ENCODE measurements around the gene MPP2.

Gene MPP2

DNA sequence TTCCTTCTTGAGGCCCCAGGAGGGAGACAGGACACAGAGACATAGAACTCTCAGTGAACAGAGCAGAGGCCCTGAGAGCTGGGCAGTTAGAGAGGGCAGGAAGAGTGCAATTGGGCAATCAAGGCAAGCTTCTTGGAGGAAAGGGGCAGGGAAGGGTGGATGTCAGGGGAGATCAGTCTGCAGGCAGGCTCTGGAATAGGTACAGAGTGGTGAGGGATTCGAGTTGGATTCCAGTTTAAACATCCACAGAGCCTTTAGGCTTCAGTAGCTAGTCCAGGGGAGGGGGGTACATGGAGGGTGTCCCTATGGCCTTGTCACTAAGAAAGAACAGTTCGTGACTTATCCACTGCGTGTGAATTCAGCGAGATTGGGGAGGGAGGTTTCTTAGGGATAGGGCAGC, 44.4 kb upstream of the MPP2 start:
- ChIA-PET CTCF (interaction anchor here (0.6 to 2.2 kb wide), 4 partner anchors 8 to 105 kb away, joined by 3 to 7 read pairs (median 4); no protein-coding TSS in a partner anchor), POLR2A (interaction anchor here (0.5 kb wide), 1 partner anchor 412 kb away, joined by 4 read pairs; the partner anchor contains the start of gene FAM171A2)
- Histone ChIP-seq H3K9me3 (ENCODE audit: control insufficient read depth, insufficient read depth, low read depth, low read length) (no peaks in the 10 kb centered on the region), H3K27ac (ENCODE audit: extremely low read depth, low read depth, low read length) (no peak overlapping the region), H3K4me3 (ENCODE audit: low read depth, low read length) (no peak overlapping the region), H3K4me1 (ENCODE audit: control insufficient read depth, insufficient read depth, low read length) (no peaks in the 10 kb centered on the region), H3K36me3 (ENCODE audit: control insufficient read depth in 2 of 2, insufficient read depth in 1 of 2, low read length in 2 of 2) (no peaks in the 10 kb centered on the region)
- TF ChIP-seq ZNF600 (tag by site-specific recombination; IDR thresholded peaks at IDR 0.05), result peak; percentile 97
- TF ChIP-seq, protein P1, sequence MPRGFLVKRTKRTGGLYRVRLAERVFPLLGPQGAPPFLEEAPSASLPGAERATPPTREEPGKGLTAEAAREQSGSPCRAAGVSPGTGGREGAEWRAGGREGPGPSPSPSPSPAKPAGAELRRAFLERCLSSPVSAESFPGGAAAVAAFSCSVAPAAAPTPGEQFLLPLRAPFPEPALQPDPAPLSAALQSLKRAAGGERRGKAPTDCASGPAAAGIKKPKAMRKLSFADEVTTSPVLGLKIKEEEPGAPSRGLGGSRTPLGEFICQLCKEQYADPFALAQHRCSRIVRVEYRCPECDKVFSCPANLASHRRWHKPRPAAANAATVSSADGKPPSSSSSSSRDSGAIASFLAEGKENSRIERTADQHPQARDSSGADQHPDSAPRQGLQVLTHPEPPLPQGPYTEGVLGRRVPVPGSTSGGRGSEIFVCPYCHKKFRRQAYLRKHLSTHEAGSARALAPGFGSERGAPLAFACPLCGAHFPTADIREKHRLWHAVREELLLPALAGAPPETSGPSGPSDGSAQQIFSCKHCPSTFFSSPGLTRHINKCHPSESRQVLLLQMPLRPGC (tag by site-specific recombination; IDR thresholded peaks at IDR 0.05), result no peak

DNA sequence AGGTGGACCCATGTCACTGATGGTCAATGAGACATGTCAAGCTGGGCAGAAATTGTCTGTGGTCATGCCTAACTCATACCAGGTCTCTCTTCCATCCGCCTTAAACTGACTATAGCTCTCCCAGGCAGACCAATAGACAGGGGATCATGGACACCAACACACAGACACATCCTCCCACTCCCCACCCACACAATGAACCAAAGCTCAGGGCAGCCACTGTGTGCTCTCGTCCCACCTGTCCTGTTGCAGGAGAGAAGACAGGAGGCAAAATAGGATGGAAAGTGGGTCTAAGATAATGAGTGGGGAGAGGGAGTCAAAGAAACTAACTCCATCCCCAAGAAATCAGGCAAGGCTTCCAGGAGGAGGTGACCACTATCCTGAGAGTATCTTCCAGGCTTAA, 43.2 kb upstream of the MPP2 start:
- no peaks in the 10 kb centered on the region for H3K9me3 ChIP-seq (ENCODE audit: control insufficient read depth, insufficient read depth, low read depth, low read length)
- H3K4me3 ChIP-seq (ENCODE audit: low read depth, low read length), result no peak overlapping the region
- TF ChIP-seq ZBTB48 (tag by site-specific recombination; IDR thresholded peaks at IDR 0.05), result no peak
- TF ChIP-seq EGR2 (tag by site-specific recombination; IDR thresholded peaks at IDR 0.05; ENCODE audit: low read depth), result peak; percentile 68
- TF ChIP-seq, protein P2, sequence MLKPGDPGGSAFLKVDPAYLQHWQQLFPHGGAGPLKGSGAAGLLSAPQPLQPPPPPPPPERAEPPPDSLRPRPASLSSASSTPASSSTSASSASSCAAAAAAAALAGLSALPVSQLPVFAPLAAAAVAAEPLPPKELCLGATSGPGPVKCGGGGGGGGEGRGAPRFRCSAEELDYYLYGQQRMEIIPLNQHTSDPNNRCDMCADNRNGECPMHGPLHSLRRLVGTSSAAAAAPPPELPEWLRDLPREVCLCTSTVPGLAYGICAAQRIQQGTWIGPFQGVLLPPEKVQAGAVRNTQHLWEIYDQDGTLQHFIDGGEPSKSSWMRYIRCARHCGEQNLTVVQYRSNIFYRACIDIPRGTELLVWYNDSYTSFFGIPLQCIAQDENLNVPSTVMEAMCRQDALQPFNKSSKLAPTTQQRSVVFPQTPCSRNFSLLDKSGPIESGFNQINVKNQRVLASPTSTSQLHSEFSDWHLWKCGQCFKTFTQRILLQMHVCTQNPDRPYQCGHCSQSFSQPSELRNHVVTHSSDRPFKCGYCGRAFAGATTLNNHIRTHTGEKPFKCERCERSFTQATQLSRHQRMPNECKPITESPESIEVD (tag by site-specific recombination; IDR thresholded peaks at IDR 0.05), result no peak
- peak; percentile 67 for TF ChIP-seq ZFHX2 (tag by site-specific recombination; conservative IDR thresholded peaks at IDR 0.05)
- no peak for TF ChIP-seq ZNF114 (tag by site-specific recombination; IDR thresholded peaks at IDR 0.05)
- no peaks in the 10 kb centered on the region; the same call in 1 of the 2 replicates for H3K4me1 ChIP-seq (ENCODE audit: control insufficient read depth, insufficient read depth, low read length)
- ChIA-PET POLR2A (interaction anchor here (0.5 kb wide), 1 partner anchor 20 kb away, joined by 4 read pairs; no protein-coding TSS in a partner anchor), CTCF (interaction anchor here (1.0 to 2.2 kb wide), 8 partner anchors 7 to 104 kb away, joined by 3 to 10 read pairs (median 4); no protein-coding TSS in a partner anchor)
- H3K36me3 ChIP-seq (ENCODE audit: control insufficient read depth in 2 of 2, insufficient read depth in 1 of 2, low read length in 2 of 2), result no peaks in the 10 kb centered on the region
- no peak overlapping the region for H3K27ac ChIP-seq (ENCODE audit: extremely low read depth, low read depth, low read length)

DNA sequence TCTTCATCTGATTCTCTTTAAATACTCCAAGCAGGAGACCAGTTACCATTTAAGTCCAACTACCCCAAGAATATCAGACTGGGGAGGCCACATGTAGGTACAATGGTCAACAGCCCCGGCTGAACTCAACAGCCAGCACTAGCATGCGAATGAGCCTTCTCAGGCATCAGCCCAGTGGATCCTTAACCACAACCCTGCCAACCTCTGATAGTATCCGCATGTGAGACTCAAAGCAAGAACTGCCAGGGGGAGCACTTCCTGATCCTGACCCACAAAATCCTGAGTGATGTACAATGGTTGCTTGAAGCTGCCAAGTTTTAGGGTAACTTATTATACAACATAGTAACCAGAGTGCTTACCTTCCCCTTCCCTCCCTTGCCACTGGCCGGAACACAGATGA, 42.4 kb upstream of the MPP2 start:
- ChIA-PET POLR2A (interaction anchor here (0.5 kb wide), 1 partner anchor 21 kb away, joined by 4 read pairs; no protein-coding TSS in a partner anchor), CTCF (interaction anchor here (1.1 to 1.2 kb wide), 6 partner anchors 9 to 72 kb away, joined by 3 to 10 read pairs (median 4); no protein-coding TSS in a partner anchor)
- Histone ChIP-seq H3K36me3 (ENCODE audit: control insufficient read depth in 2 of 2, insufficient read depth in 1 of 2, low read length in 2 of 2) (no peaks in the 10 kb centered on the region), H3K4me3 (ENCODE audit: low read depth, low read length) (no peak overlapping the region), H3K4me1 (ENCODE audit: control insufficient read depth, insufficient read depth, low read length) (no peaks in the 10 kb centered on the region; the same call in 1 of the 2 replicates), H3K9me3 (ENCODE audit: control insufficient read depth, insufficient read depth, low read depth, low read length) (no peaks in the 10 kb centered on the region), H3K27ac (ENCODE audit: extremely low read depth, low read depth, low read length) (no peak overlapping the region)
- TF ChIP-seq, protein P3, sequence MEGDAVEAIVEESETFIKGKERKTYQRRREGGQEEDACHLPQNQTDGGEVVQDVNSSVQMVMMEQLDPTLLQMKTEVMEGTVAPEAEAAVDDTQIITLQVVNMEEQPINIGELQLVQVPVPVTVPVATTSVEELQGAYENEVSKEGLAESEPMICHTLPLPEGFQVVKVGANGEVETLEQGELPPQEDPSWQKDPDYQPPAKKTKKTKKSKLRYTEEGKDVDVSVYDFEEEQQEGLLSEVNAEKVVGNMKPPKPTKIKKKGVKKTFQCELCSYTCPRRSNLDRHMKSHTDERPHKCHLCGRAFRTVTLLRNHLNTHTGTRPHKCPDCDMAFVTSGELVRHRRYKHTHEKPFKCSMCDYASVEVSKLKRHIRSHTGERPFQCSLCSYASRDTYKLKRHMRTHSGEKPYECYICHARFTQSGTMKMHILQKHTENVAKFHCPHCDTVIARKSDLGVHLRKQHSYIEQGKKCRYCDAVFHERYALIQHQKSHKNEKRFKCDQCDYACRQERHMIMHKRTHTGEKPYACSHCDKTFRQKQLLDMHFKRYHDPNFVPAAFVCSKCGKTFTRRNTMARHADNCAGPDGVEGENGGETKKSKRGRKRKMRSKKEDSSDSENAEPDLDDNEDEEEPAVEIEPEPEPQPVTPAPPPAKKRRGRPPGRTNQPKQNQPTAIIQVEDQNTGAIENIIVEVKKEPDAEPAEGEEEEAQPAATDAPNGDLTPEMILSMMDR (tag by site-specific recombination; IDR thresholded peaks at IDR 0.05), result peak; percentile 37; the same call in 1 of the 2 replicates
- no peak for TF ChIP-seq ZFP3 (tag by site-specific recombination; IDR thresholded peaks at IDR 0.05; ENCODE audit: low read depth)

DNA sequence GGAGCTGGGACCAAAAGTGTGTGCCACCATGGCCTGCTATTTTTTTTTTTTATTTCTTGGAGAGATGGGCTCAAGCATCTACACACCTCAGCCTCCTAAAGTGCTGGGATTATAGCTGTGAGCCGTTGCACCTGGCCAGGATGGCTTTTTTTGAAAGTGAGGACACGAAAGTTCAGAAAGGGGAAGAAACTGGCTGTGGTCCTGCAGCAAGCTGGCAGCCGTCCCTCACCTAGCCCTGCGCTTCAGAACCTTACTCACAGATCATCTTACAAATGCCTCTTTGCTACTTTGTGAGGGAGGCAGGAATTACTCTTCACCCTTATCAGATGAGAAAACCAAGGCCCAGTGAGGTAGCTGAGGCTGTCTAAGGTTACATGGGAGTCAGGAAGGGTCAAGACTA, 39.4 kb upstream of the MPP2 start:
- CTCF ChIA-PET, result interaction anchor here (0.5 to 11.2 kb wide), 12 partner anchors 11 to 295 kb away, joined by 3 to 267 read pairs (median 4); partner anchors contain the start of gene MPP2

More for the DNA sequence above, 39.4 kb upstream of the MPP2 start:
- Histone ChIP-seq H3K36me3 (ENCODE audit: control insufficient read depth in 2 of 2, insufficient read depth in 1 of 2, low read length in 2 of 2) (no peaks in the 10 kb centered on the region), H3K27ac (ENCODE audit: extremely low read depth, low read depth, low read length) (no peak overlapping the region), H3K9me3 (ENCODE audit: control insufficient read depth, insufficient read depth, low read depth, low read length) (no peaks in the 10 kb centered on the region), H3K4me1 (ENCODE audit: control insufficient read depth, insufficient read depth, low read length) (no peaks in the 10 kb centered on the region; the same call in 1 of the 2 replicates), H3K4me3 (ENCODE audit: low read depth, low read length) (no peak overlapping the region)
- TF ChIP-seq, protein P4, sequence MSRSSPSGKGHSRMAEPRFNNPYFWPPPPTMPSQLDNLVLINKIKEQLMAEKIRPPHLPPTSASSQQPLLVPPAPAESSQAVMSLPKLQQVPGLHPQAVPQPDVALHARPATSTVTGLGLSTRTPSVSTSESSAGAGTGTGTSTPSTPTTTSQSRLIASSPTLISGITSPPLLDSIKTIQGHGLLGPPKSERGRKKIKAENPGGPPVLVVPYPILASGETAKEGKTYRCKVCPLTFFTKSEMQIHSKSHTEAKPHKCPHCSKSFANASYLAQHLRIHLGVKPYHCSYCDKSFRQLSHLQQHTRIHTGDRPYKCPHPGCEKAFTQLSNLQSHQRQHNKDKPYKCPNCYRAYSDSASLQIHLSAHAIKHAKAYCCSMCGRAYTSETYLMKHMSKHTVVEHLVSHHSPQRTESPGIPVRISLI (tag by site-specific recombination; IDR thresholded peaks at IDR 0.05), result 0 out of 2 replicates have a peak, but pooled peaks have one; percentile 7
- no peak for TF ChIP-seq ZNF394 (tag by site-specific recombination; IDR thresholded peaks at IDR 0.05; ENCODE audit: borderline replicate concordance)
- POLR2A ChIA-PET, result interaction anchor here (0.7 kb wide), 1 partner anchor 196 kb away, joined by 5 read pairs; no protein-coding TSS in a partner anchor
